Stimulated activated CD4-positive, alpha-beta T cell treated with anti-CD3 and anti-CD28 coated beads, TNF-alpha, amount 100 ng/mL, for 24 hours (primary cell): ENCODE data around the gene CCDC154.

Experiments used
- DNase-seq, 3 experiments: peaks; one replicate each; pipeline ENCODE4 v3.0.0-alpha.2; 2020; ENCODE audit warnings: low read depth in 3 of 3

Gene CCDC154

GRCh38 chr16:1438229-1439057, 5.9 kb downstream of the CCDC154 start:
- DNase-seq = no peak

- DNase-seq = no peak
These were observed 6.8 kb downstream of the CCDC154 start for GRCh38 chr16:1437606-1438005.

GRCh38 chr16:1436731-1437355, 7.5 kb downstream of the CCDC154 start:
- no peak for DNase-seq

- no peak for DNase-seq
These were observed 8.2 kb downstream of the CCDC154 start for GRCh38 chr16:1435921-1436697.

DNA sequence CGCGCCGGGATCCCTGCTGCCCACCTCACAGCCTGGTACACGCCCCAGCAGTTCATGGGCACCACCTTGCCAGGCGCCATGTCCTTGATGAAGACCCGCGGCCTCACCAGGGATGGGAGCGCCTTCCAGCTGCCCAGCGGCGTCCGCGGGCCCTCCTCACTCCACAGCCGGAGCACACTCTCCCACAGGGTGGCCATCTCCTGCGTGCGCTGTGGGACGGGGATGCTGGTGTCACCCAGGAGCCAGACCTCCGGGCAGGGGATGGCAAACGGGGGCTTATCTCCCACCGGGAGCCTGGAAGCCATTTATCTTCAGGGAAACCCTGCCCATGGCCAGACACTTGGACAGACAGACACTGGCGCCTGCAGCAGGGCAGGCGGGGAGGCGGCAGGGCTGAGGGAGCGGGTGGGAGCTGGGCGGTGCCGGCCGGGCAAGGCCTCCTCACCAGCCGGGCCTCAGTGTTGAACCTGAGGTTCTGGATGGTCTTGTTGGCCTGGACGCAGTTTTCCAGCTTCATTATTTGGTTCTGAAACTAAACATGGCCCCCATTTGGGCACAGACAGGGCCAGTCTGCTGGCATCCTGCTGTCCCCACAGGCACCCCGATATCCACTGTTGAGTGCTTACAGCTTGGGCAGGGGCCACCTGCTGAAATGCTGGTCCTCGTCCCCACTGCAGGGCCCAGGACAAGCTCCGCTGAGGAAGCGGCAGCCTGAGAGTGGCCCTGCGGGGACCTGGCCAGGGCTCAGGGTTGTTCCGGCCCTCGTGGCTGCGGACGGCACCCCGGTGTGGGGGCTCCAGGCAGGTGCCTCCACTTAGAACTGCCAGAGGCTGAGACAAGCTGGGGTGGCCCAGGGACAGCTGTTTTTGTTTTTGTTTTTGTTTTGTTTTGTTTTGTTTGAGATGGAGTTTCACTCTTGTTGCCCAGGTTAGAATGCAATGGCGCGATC, 9.4 kb downstream of the CCDC154 start:
- DNase-seq = no peak

- DNase-seq = no peak
These were observed 10.6 kb downstream of the CCDC154 start for GRCh38 chr16:1433756-1434155.

GRCh38 chr16:1433263-1433560, 11.1 kb downstream of the CCDC154 start:
- no peak for DNase-seq

DNA sequence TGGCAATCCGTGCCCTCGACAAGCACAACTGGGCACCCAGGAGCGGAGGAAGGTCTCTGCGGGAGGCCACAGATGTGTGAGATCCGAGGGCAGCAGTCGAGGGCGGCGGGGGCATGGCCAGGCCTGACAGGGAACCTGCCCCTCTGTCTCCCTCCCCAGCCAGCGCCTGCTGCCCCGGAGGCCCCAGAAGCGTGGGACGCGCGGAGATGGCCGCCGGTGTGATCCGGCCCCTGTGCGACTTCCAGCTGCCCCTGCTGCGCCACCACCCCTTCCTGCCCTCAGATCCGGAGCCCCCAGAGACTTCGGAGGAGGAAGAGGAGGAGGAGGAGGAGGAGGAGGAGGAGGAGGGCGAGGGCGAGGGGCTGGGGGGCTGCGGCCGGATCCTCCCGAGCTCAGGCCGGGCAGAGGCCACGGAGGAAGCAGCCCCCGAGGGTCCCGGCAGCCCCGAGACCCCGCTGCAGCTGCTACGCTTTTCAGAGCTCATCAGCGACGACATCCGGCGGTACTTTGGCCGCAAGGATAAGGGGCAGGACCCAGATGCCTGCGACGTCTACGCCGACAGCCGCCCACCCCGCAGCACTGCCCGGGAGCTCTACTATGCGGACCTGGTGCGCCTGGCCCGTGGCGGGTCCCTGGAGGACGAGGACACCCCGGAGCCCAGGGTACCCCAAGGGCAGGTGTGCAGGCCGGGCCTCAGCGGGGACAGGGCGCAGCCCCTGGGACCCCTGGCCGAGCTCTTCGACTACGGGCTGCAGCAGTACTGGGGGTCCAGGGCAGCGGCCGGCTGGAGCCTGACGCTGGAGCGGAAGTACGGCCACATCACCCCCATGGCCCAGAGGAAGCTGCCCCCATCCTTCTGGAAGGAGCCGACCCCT, 11.7 kb downstream of the CCDC154 start:
- no peak for DNase-seq

DNA sequence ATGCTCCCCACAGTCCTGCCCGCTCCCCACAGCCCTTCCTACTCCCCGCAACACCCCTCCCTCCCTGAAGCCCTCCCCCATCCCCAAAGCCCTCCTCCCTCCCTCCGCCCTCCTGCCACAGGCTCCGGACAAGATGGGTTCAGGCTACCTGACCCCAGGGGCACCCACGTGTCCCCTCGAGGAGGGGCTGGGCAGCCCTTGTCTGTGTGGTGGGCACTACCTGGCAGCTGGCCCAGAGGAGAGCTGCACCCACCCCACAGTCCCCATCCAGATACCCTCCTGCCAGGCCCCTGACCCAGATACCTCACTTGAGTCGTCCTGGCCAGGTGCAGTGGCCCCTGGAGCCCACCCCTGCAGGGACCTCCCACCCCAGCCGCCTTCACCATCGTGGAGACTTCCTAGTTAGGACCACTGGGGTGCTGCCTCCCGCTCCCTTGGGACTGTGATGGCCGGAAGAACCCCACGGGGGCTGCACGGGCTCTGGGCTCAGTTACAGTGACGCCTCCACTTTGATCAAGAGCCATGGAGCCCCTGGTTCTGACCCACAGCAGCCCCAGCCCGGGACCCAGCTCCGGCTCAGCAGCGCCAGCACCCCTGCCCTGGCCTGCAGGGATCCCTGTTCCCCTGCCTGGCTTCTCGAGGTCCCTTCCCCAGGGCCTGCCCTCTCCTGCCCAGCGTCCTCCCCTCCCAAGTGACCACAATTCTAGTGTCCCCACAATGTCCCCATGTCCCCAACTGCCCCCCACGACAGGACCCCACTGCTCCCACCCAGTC, 12.7 kb downstream of the CCDC154 start:
- DNase-seq = no peak

DNA sequence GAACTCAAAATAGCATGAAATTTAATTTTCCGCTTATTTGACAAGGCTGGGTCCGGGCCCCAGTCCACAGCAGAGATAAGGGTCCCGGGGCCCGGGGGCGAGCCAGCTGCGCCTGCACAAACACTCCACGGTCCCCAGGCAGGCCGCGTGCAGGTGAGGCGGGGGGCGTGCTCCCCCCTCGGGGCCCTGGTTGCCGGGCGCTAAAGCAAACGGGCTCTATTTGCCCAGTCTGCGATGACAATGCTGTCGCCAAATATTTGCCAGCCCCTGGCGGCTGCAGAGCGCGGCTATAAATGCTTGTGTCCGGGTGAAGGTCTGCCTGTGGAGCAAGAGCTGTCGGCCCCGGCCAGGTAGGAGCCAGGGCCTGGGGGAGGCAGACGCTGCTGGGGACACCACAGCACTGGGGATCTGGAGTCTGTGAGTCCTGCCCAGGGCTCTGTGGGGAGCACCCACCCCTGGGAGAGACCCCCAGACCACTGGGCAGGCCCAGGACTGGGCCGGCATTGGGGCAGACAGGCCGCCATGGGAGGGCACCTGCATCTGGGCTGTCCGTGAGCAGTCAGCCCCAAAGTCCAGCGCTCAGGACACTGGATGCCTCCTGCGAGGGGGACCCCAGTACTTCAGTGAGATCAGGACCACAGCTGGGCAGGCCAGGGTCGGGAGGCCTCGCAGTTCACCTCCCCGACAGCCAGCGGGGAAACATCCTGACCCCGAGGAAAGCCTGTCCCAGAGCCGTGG, 13.4 kb downstream of the CCDC154 start, which contains the start of gene PERCC1:
PERCC1 (plus strand) TSS at position 320 of the 738 bp plus-strand sequence. CDS start 1,516 bp downstream, outside the sequence.
- no peak for DNase-seq

DNA sequence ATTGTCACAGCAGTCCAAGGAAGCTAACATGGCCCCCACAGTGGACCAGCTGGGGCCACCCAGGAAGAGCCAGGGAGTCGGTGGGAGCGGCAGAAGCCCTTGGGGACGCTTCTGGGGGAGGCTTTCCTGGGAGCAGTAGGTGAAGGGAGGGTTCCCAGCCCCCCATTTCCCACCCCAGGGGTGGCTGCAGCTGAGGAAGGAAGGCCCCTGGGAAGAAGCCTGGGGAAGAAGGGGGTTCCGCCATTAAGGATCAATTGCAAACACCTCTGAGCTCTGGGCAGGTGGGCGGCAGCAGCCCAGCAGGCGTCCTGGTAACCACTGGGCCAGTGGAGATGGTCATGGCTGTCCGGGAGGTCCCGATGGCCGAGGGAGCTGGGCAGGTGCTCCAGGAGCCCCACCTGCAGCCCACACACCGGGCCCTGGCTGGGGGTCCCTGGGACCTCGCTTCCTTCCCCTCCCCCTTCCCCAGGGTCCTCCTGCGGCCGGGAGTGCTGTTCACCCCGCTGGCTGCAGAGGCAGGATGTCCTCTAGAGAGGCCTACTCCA, 14.1 kb downstream of the CCDC154 start:
- DNase-seq = no peak

DNA sequence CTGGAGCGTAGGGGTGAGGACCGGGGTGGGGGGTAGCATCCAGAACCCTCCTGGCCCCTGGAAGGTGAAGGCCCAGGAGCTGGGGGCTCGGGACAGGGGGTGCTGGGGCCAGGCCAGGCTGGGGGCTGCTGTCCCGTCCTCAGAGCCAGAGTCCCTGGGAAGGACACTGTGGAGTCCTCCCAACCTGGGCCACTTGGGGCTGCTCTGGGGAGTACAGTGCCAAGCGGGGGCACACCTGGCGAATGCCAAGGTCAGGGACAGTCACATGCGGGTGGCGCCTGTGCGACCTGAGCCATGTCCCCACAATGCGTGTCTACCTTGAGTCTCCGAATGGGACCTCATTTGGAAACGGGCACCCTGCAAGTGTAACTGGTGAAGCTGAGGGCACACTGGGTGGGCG, 14.7 kb downstream of the CCDC154 start:
- no peak for DNase-seq

DNA sequence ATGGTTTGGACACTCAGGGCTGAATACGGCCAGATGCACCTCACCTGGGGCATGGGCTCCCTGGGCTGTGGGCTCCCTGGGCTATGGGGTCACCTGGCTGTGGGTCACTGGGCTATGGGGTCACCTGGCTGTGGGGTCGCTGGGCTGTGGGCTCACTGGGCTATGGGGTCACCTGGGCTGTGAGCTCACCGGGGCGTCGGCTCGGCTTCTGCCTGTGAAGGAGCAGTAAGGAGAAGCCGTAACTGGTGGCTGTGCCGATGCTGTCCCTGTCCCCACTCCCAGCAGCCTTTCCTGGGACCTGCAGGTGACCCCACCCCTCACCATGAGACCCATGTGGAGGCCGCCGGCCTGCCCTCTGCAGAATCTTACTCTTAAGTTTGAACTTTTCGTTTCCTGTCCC, 15.3 kb downstream of the CCDC154 start:
- DNase-seq = no peak

DNA sequence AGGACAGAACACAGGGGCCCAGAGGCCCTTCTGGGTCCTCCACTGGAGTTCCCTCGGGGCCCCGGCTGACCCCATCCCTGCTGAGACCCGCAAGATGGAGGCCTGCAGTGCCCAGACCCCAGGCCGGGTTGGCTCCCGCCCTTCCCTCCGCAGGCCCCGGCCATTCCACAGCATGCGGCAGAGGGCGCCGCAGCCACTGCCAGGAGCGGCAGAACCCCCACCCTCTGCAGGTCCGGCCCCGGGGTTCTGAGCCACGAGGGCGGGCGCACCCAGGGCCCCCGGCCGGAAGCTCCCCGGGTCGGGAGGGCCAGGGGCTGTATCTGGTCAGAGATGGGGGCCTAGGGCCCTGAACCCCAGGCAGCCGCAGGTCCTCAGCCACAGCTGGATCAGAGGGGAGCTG, 15.8 kb downstream of the CCDC154 start:
- DNase-seq = peak in 1 of 3 experiments; percentile 52

- no peak for DNase-seq
These were observed 16.6 kb downstream of the CCDC154 start for GRCh38 chr16:1427473-1428461.

GRCh38 chr16:1426734-1427471, 17.5 kb downstream of the CCDC154 start:
- DNase-seq = no peak
